HG03196 (cell line): ENCODE measurements around the gene WDCP.
"Not testable (repeated sequence)": the region's sequence is repeated elsewhere in the genome, so short reads cannot be mapped to it uniquely, and the experiment has no call there.

Source experiments
- ATAC-seq: cut with Tn5 transposase; IDR thresholded peaks from one replicate; pipeline ENCODE4 v1.9.1; 2021; ENCODE audit not compliant: unreplicated experiment

WDCP gene

DNA sequence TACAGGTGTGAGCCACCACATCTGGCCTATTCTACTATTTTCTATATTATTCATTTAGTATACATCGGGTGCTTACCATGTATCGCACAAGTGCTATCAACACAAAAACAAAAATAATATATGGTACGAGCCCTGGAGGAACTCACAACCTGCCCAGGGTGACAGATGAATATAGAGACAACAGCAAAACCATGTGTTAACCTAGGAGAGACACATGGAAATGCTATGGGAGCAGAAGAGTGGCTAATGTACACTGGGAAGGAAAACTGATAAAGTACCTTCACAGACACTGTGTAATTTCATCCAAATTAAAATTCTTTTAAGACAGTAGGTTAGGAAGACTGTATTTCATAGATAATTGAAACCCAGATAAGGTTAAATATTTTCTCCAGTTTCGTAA lies 25.1 kb upstream of the WDCP start:
- ATAC-seq, result no peak

DNA sequence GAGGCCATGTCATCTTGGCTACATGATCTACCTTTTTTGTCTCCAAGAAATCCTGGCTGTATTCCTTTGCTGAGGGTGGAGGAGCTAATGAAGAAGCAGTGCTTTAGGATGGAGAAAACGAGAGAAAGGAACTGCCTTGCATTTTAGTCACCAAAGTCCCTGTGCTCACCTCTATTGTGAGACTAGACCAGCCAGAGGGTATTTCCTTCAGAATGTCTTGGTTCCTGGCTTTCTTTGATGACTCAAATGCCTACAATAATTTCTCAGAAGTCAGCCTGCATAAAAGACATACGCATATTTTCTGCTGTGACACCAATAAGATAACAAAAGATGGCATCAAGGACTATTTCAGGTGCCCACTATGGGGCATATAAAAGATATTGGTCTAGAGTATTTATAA lies 18.1 kb upstream of the WDCP start:
- no peak for ATAC-seq

DNA sequence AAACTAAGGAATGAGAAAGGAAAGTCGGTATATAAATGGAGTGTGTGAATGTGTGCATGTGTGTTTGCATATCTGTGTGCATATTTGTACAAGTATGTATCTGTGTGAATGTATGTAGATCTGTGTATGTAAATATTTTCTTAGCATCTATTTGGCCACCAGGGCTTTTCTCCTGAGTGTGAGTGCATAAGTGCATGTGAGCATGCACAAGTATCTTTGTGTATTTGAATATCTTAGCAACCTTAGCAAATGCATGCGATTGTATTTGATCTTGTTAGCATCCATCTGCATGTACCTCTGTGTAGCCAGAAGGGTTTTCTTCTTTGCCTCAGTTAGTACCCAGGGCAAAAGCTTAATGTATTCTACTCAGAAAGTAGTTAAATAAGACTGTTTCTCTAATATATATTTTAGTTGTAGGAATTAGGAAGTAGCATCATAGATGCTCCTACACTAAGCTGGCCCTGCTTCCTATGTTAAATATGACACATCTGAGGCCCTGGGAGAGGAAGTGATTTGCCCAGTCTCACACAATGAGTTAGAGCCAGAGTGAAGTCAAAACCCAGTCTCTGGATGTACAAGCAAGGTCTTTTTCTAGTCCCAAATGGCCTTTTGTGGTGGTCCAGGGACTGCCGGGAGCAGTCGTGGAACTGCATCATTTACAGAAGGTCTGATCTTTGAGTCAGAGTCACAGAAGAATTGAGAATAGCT lies 11.5 kb upstream of the WDCP start:
- ATAC-seq, result no peak

DNA sequence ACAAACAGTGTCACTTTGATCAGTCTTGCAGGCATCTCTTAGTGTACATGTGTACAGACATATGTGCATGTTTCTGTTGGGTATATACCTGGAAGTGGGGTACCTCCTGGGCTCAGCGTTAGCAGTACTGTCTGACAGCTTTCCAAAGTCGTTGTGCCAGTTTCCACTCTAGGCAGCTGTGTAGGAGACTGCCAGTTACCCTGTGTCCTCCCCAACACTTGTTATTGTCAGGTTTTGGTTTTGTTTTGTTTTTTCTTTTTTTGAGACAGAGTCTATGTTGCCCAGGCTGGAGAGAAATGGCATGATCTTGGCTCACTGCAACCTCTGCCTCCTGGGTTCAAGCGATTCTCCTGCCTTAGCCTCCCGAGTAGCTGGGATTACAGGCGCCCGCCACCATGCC lies 8.6 kb upstream of the WDCP start:
- no peak for ATAC-seq

DNA sequence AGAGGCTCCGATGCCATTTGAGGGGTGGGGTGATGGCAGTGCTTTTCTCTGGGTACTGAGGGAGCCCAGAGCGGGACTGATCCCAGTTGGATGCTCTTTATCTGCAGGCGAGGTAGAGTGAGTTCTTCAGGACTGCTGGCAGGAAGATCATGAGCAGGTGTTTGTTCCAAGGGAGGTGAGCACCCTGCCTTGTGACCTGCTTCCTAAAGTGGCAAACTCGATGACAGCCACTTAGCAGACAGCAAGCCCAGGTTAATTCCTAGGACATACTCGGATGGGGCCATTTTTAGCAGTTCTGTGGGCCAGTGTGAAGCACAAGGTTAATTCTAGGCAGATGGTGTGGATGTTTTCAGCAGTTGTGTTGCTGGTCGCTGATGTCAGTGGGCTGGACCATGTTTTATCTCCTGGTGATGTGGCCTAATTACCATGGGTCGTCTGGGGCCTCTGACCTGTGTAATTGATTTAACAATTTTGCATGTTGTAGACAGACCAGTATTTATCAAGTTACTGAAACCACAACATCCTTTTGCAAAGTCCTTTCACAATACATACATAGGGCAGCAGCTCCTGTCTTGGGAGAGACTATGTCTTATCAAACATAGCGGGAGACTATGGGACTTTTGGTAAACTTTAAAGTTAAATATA lies 7.3 kb upstream of the WDCP start:
- no peak for ATAC-seq

DNA sequence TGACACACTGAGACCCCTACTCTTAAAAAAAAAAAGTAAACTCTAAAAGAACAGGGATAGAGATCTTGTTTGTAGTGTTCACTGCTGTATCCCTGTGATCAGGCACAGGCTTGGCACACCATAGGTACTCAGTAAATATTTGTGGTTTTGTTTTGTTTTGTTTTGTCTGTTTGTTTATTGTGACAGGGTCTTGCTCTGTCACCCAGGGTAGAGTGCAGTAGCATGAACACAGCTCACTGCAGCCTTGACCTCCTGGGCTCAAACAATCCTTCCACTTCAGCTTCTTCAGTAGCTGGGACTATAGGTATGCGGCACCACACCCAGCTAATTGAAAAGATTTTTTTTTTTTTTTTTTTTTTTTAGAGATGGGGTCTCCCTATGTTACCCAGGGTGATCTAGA lies 5.8 kb upstream of the WDCP start:
- no peak for ATAC-seq

DNA sequence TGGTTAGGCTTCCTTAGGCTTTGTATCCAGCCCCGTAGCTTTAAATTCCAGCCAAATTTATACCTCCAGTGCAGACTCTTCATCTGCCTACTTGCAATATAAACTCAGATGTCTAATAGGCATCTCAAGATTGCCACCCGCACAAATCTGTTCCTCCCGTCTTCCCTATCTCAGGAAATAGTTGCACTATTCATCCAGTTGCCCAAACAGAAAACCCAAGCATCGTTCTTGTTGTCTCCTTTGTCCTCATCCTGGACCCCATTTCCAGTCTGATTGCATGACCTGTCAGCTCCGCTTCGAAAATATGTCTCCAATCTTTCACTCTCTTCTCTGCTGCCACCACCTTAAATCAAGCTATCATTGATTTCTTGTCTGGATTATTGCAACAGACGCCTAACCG lies 4.6 kb upstream of the WDCP start:
- no peak for ATAC-seq

DNA sequence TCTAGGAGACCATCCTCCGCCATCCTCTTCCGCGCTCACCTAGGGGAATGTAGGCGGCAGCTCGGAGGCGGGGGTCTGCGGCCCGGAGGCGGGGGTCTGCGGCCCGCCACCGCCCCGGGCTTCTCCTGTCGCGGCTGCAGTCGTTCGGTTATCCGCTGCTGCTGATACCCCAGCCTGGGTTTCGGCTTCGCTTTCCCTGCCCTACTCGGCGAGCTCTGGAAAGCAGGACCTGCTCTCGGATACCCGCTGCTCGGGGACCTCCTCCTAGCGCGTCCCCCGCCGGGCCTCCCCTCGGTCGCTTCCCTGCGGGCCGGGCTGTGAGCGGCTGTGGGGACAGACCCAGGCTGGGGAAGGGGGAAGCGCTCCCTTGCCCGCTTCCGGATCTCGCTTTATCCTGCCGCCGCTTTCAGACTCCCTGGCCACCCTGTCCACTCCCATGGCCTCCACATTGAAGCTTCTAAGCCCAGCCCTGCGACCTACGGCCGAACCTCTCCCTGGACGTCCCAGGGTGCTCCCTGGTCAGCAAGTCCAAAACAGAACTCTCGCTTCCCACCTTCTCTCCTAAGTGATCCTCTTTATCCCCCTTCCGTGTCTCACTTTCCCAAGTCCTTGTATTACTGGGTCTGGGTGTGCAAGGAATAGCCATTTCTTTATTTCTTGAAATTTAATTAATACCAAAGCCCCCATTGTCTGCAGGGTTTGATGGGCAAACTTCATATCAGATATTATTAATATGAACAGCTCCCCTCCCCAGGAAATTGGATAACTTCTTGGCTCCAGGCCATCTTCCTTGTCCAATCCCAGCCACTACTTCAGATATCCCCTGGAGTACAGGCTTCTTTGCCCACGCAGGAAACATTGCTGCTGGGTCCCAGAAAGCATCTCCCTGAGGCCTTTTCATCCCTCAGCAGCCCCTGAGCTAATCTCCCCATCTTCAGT lies 3.1 kb upstream of the WDCP start:
- ATAC-seq, result no peak

DNA sequence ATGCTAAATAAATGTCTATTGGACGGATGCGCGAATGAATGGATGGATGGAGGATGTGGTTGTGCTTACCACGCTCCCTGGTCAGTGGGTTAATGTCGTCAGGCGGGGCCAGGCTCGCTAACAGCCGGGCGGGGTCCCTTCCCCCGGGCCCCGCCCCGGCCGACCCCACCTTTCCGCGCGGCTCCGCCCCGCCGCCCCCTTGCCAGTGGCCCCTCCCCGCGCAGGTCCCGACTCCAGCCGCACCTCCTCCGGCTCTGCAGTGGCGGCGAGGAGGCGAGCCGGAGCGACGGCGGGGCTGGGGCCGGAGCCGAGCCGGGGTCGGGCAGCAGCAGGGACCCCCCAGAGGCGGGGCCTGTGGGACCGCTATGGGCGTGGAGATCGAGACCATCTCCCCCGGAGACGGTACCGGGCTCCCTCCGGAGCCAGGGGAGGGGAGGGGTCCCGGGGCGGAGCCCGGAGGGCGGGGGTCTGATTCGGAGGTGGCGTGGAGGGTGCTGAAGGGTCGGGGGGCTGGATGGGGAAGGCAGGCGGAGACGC lies 2.4 kb upstream of the WDCP start, which contains the start of gene FKBP1B:
TSS of gene FKBP1B (plus strand) at position 257 of the 537 bp plus-strand sequence. CDS start at position 366, 109 bp downstream.
- ATAC-seq, result no peak

DNA sequence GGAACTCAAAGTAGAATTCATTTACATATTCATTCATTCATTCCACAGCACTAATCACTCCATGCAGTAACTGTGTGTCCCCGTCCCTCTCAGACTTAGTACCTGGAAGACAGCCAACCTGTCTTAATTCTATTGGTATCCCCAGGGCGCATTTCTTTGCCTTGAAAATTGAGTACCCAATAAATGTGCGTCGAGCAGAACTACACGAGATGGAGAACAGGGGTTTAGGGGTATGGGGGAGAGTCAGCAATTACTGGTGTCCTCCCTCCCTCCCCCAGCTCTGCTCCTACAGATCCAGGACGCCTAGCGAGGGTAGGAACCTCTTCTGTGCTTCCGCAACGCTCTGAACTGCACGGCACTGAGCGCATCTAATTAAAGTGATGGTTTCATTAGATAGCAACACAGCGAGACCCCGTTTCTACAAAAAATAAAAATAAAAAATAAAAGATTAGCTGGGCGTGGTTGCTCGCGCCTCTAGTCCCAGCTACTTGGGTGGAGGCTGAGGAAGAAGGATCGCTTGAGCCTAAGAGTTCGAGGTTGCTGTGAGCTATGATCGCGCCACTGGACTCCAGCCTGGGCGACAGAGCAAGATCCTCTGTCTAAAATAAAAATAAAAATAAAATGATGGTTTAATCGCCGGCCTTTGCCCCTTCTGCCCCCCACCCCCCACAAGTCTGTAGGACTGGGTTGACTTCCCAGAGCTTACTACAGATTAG lies 1.7 kb upstream of the WDCP start:
- no peak for ATAC-seq

DNA sequence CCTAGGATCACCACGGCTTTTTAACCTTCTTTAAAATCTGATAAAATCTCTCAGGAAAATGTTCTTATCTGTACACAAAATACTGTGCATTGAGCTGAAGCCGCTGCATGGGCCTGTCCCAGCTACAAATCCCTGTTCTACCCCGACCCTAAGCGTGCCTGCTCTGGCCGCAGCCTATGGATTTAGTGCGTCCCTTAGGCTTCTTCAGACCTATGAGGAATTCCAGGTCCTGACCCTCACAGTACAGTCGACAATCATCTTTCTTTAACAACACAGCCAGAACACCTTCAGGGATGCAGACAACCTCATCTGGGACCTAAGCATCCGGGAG lies 477 bp upstream of the WDCP start:
- peak; percentile 2 for ATAC-seq

DNA sequence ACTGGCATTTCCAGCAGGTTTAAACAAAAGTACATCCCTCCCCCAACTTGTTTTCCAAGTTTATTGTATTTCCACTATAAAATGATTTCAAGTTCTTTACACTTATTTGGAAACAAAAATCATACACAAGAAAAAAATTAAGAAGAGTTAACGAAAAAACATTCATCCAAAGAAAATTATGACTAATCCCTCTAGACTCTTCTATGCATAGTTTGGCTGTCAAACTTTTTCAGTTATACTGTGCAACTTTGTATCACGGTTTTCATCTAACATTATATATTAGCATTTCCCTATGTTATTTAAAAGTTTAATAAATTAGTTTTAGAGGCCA lies 627 bp downstream of the WDCP start:
- ATAC-seq, result no peak

DNA sequence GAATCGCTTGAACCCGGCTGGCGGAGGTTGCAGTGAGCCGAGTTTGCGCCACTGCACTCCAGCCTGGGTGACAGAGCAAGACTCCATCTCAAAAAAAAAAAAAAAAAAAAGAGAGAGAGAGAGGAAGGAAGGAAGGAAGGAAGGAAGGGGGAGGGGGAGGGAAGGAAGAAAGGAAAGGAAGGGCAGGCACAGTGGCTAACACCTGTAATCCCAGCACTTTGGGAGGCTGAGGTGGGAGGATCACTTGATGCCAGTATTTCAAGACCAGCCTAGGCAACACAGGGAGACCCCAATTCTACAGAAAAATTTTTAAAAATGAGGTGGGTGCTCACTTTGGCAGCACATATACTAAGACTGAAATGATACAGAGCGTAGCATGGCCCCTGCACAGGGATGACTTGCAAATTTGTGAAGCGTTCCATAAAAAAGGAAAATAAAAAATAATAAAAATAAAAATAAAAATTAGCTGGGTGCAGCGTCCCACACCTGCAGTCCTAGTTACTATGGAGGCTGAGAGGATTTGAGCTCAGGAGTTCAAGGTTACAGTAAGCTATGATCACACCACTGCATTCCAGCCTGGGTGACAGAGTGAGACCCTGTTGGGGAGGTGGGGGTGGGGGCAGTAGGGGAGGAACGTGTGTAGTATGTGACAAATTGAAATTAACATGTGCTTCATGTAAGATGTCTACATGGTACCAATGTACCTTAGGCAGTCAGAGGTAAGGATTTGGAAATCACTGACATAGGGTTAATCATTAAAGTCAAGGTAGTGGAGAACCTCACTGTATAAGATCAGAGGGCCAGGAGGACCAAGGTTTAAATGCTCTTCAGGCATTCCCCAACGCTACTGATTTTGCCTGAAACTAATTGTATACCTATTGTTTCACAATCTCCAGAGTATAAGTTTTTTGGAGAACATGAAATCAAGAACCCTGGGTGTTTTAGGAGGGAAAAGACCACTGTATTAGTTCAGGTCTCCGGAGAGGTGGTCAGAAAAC lies 1.4 kb downstream of the WDCP start:
- no peak for ATAC-seq

DNA sequence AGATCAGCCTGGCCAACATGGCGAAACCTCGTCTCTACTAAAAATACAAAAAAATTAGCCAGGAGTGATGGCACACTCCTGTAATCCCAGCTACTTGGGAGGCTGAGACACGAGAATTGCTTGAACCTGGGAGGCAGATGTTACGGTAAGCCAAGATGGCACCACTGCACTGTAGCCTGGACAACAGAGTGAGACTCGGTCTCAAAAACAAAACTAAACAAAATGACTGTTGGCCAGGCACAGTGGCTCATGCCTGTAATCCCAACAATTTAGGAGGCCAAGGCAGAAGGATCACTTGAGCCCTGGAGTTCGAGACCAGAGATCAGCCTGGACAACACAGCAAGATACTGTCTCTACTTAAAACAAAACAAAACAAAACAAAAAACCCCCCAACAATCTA lies 4.1 kb downstream of the WDCP start:
- ATAC-seq, result not testable (repeated sequence)

DNA sequence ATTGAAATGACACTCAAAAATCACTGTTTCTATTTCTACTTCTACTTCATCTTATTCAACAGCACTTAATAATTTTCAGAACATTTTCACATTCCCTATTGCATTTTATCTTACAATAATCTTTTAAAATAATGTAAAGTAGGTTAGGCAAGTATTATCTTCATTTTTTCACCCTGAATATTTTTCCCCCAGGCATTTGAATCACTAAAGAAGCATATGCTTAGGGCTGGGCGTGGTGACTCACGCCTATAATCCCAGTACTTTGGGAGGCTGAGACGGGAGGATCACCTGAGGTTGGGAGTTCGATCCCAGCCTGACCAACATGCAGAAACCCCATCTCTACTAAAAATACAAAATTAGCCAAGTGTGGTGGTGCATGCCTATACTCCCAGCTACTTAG lies 6.7 kb downstream of the WDCP start:
- ATAC-seq, result no peak

DNA sequence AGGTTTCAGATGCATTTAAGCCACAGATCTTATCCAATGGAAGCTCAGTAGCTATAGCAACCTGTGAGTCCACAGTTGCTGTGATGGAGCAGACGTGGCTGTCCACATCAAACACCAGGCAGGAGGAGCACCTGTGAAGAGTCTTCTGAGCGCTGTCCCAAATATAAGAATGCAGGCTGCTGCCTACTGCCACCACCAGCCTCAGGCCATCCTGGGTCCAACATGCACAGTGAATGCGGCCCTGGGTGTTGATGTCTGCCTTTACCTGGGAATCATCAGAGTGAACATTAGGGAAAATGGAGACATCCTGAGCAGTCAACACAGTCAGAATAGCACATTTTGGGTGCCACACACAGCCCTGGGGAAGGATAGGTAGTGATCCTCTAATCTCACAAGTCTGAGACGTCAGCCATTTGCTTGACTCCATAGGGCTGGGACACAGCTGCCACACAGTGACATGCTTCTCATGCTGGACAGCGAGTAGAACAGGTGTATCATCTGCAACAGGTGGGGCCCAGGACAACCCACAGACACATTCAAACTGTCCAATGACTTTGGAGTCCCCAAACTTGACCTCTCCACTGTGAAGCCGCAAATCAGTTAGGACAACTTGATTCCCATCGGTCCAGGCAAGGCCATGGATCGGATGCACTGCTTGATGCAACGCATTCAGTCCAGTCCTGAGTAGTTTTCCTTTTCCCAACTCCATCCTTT lies 8.2 kb downstream of the WDCP start:
- ATAC-seq, result no peak

DNA sequence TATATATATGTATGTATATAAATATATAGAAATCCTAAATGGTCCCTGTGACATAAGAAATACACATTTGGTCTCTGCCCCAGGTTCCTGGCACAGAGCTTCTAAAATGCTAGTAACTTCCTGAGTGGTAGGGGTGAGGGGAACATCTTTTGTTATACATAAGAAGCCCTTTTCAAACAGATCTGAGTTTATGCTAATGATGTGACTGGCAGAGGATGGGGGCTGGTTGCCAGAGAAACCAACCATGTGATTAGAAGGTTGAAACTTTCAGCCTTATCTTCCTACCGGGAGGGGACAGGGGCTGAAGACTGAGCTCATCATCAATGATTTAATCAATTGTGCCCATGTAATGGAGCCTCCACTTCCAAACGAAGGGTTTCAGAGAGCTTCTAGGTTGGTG lies 21.0 kb downstream of the WDCP start:
- no peak for ATAC-seq

DNA sequence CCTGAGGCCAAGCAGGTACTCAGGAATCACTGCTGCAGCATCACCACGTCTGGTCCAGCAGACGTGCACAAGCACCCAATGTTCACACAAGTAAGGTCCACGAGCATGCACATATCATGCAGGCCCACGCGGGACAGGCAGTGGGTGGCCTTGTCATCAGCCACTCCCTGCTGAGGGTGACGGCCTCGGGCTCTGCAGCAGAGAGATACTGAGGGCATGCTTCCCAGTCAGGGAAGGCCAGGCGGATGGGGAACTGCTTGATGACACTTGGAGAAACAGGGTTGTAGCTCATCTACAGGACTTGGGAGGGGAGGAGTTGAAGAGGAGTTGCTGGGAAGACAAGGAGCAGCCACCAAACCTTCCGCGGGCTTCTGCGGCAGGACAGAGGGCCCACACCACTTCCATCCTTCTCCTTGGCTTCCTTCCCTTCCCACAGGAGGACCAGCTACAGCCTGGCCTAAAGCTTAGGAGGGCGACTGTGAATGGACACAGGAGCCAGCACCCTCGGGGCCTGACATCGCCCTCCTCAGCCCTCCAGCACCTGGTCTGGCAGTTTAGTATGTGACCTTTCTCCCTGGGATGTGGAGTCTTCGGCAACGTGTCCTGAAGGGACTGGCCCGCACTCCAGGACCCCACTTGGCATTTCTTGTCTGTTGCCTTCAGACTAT lies 22.1 kb downstream of the WDCP start:
- ATAC-seq, result no peak

DNA sequence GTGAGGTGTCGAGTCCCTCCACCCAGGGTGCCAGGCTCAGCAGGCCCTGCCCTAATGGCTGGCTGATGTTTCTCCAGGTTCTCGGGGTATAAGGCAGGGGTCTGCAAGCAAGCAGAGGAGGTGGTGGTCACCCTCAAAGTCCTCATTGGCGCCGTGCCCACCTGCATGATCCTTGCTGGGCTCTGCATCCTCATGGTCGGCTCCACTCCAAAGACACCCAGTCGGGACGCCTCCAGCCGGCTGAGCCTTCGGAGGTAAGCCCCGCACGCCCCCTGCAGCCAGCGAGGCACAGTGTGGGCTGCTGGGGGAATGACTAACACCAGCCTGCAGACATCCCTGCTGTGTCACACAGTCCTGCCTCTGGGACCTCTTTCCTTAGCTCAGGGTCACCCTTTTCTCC lies 23.2 kb downstream of the WDCP start:
- no peak for ATAC-seq
